HG03354 (cell line): ENCODE results near the gene SLC13A3.

Source experiments
- ATAC-seq: cut with Tn5 transposase; IDR thresholded peaks from one replicate; pipeline ENCODE4 v1.9.1; 2021; ENCODE audit warnings: mild to moderate bottlenecking; ENCODE audit not compliant: unreplicated experiment, poor library complexity, severe bottlenecking

The SLC13A3 gene

DNA sequence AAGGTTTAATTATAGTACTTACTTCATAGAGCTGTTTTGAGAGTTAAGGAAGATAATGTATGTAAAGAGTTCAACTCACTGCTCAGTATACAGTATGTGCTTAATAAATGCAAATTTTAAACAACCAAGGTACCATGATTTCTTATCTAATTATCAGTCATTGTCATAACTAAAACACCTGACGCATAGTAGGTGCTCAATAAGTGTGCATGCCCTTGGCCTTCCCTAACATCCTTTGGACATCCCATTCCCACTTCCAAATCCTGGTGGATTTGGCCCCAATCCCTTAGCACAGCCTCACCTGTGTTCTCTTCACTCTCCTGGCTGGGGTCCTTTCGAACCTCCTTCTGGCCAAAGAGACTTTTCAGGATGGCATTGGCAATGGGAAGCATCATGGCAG is 41.1 kb downstream of the SLC13A3 start:
- no peak for ATAC-seq

DNA sequence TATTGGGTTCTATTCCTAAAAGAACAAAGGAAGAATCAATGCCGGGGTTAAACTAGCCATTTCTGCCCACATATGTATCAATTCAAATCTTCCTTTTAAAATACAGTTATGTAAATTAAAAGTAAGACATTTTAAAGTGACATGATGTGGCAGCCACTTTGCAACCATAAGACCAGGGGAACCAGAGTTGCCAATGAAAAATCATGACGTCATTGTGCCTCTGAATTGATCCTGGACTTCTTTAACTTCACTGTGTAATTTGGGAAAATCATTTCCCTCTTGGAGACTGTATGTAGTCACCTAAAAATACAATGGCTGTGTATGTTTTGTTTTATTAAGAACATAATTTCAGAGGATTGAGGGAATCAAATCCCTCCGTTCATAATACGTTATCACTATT is 42.2 kb downstream of the SLC13A3 start:
- no peak for ATAC-seq

DNA sequence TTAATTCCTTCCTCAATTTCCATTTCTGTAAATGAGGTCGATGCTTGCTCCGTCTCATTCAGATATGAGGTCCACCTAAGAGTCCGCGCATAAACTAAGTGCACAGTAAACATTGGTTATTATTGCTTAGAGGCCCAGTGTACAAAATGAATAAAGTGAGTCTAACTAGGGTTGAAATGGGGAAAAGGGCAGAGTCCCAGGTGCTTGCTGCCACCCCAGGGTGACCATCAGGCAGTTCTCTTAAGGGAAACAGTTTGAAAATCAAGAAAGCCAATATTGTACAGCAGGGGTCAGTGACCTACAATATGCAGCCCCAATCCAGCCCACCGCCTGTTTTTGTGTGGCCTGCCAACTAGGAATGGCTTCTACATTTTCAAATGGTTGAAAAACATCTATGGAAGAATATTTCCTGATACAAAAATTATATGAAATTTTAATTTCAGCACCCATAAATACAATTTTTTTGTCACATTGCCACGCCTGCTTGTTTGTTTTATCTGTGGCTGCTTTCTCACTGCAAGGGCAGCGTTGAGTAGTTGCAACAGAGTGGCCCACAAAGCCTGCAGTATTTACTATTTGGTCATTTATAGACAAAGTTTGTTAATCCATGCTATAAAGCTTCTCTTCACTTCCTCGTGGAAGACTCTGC is 43.3 kb downstream of the SLC13A3 start:
- no peak for ATAC-seq

DNA sequence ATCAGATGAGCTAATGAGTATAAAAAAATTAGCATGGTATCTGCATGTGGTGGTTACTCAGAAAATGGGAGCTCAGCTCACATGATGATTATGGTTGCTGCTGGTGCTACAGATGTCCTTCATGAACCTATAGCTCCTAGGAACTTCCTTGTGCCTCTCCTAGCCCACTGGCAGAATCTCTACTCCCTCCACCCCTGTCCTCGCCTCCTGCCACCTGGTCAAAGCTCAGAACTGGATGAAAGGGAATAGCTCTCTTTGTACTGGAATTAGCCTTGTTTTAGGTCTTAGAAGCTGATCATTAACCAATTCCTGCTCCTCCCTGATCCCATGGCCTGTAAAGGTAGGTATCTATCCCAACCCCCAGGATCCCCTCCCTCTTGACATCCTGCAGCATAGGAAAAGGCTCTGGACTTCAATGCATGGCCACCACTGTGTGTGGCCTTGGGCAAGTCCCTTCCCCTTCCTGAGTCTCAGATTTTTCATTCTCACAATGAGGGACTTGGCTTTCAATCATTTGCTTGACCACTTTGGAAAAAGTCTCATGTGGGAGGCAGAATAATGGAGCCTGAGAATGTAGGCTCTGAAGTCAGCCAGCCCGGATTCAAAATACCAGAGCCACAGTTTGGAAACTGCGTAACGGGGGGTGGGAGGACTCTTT is 43.9 kb downstream of the SLC13A3 start:
- no peak for ATAC-seq

DNA sequence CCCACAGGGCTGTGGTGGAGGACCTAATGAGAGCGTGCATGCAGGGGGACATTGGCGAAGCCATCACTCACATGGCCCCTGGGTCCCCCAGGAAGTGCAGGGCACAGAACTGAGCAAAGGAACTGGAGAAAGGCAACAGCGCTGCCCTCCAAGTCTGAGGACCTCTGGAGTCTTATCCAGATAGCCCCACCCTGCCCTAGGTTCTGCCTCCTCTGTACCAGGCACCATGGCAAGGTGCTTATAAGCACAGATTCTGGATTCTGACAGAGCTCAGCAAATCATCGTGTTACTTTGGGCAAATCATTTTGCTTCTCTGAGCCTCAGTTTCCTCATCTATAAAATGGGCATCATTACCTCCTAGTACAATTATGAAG is 44.5 kb downstream of the SLC13A3 start:
- no peak for ATAC-seq

DNA sequence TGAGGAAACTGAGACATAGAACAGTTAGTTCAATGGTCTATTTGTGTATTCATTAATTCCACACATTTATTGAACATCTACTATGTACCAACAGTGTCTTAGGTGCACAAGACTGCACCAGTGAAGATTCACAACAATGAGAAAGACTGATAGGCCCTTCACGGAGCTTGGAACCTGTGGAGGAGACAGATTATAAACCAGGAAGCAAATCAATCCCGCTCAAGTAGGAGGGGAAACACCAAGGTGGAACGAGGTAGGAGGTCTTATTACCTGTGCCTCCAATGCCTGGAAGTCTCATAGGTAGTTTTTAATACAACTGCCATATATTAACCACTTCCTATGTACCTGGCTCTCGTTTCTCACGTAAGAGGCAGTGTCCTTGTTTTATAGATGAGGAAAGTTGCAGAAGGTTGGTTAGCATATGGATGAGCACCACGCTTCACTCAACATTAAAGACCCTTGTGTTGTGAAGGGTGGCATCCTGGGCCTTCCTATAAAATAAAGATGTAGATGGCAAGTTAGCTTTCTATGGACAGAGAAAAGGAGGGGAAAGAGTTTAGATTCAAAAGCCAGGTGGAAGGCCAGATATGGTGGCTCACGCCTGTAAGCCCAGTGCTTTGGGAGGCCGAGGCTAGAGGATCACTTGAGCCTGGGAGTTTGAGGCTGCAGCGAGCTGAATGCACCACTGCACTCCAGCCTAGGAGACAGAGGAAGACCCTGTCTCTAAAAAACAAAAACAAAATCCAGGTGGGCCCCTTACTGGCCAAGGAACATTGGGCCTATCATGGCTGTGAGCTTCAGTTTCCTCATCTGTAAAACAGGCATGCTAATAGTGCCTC is 45.1 kb downstream of the SLC13A3 start:
- no peak for ATAC-seq

DNA sequence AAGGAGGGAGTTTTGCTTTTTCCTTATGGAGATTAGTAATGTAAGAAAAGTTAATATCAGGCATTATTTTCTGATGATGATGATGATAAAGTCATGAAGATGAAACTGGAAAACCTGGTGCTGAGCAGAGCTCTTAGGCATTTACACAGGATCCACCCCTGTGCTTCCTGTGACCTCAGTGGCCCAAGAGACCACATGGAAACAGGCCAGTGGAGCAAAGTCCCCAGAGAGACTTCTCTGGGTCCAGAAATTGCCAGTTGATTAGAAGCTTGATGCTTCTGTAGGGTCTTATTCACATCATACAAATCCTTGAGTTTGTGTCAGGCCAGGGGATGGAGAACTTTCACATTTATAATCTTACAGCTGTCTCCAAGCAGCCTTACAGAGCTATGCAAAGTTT is 46.1 kb downstream of the SLC13A3 start:
- no peak for ATAC-seq

DNA sequence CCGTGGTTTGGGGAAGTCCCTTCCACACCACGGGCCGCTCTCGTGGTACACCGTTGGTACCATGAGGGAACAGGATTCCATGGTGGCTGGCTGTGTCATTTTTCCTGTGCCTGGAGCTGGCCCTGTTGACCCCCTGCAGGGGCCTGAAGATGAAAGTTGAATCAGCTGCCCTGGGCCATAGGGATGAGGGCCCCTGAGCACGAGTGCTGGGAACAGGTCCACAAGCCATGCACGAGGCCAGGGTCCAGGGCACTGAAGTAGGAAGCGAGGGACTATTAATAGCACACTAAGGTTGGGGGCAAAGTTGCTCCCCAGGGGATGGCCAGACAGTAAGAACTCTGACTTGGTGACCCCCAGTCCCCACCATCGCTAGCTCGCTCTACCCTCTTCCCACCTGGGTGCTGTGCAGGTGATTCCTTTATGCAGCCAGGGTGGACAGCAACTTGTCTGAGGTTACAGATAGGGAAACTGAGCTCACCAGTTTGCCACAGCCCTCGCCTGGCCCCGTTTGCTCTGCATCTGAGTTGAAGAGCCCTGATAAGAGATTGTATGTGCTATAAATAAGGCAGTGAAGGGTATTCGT is 46.6 kb downstream of the SLC13A3 start:
- no peak for ATAC-seq

DNA sequence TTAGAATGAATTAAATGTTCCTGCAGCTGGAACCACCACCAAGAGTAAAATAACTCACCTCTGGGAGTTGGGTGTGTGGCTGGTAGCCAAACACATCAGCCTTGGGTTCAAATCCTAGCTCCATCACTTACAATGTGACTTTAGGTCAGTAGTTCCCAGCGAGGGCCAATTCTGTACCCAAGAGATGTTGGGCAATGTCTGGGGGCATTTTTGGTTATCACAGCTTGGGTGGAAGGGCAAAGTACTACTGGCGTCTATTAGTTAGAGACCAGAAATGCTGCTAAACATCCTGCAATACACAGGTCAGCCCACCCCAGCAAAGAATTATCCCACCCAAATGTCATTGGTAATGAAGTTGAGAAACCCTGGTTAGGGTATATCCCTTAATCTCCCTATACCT is 48.8 kb downstream of the SLC13A3 start:
- ATAC-seq: no peak

DNA sequence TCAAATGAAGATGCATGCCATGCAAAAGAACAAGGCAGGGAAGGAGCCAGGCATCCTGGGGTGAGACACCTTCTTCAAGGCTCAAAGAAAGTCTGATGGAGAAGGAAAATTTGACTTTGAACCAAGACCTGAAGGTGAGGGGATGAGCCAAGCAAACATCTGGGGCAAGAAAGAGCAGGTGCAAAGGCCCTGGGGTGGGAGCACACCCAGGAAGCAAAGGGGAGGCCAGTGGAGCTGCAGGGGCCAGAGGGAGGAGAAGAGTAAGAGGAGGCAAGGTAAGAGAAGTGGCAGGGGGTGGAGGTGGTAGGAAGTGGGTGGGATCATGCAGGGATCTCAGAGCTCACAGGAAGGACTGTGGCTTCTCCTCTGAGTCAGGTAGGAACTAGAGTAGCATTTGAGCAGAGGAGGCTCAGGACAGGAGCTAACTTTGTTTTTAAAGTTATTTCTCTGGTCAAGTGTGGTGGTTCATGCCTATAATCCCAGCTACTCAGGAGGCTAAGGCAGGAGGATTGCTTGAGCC is 49.6 kb downstream of the SLC13A3 start:
- no peak for ATAC-seq

DNA sequence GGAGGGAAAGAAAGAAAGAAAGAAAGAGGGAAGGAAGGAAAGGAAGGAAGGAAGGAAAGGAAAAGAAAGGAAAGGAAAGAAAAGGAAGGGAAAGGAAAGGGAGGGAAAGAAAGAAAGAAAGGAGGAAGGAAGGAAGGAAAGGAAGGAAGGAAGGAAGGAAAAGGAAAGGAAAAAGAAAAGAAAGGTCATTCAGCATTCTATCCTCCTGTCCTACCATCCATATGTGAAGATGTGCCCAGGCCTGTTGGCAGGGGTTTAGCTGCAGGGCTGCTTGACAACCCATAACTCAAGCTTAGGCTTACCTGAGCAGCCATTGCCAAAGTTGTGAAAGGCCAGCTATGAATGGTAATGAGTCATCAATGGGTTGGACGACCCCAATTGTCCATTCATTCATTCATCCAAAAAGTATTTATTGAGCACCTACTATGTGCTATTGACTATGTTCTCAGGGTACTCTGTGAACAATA is 50.9 kb downstream of the SLC13A3 start:
- ATAC-seq: no peak

DNA sequence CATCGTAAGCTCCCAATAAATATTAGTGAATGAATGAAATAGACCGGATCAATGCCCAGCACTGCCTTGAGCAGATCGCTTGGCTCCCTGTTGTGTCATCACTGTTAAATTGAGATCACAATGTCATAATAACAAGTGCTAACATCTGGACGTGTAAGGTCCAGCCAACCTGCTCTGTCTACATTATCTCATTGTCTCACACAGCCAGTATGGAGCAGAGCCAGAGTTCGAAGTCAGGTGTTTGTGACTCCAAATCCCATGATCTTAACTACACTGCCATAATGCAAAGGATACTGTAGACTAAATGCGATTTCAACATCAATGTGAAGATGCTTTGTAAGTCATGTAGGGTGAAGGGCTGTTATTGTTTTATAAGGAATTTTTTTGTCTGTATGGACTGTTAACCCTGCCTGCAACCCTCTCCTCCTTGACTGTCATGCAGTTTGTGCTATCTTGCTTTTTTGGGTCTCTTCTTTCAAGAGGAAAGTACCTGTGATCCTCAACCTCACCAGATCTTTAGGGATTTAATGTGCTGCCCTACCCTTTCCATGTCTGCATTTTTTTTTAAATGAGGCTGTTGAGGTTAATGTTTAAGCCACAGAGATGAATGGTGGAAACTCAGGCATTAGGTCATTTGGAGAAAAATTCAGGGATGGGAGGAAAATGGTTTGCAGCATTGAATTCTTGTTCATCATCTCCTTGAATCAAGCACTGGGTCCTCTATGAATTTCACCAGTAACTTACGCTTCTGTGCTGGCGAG is 51.9 kb downstream of the SLC13A3 start:
- no peak for ATAC-seq

DNA sequence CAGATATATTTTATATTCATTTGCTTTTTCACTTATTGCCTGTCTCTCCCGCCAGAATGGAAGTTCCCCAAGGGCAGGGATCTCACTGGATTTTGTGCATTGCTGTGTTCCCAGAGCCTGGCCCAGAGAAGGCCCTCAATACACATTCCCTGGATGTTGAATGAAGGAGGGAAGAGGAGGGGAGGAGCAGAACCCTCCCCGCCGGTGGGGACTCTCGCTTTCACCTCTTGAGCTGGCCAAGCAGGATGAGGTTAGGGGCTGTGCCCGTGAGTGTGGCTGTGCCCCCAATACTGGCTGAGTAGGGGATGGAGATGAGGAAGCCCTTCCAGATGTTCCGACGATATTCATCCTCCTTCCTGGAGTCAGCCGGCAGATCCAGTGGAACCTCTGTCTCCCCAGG is 55.3 kb downstream of the SLC13A3 start:
- ATAC-seq: no peak

DNA sequence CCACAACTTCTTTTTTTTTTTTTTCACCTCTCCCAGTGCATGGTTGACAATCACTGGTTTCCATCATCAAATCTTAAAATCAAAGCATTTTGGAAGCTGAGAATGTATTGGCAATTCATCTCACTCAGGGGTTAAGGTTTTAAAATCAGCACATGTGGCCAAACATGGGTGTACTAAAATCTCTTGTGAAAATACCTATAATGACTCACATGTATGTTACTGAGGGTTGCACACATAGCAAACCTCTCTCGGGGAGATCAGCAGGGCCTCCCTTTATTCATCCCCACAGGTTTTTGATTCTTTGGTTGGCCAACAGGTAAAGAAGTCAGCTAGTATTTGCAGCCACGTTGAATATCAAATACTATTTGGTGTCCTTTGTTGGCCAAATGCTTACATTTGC is 56.5 kb downstream of the SLC13A3 start:
- ATAC-seq: no peak

DNA sequence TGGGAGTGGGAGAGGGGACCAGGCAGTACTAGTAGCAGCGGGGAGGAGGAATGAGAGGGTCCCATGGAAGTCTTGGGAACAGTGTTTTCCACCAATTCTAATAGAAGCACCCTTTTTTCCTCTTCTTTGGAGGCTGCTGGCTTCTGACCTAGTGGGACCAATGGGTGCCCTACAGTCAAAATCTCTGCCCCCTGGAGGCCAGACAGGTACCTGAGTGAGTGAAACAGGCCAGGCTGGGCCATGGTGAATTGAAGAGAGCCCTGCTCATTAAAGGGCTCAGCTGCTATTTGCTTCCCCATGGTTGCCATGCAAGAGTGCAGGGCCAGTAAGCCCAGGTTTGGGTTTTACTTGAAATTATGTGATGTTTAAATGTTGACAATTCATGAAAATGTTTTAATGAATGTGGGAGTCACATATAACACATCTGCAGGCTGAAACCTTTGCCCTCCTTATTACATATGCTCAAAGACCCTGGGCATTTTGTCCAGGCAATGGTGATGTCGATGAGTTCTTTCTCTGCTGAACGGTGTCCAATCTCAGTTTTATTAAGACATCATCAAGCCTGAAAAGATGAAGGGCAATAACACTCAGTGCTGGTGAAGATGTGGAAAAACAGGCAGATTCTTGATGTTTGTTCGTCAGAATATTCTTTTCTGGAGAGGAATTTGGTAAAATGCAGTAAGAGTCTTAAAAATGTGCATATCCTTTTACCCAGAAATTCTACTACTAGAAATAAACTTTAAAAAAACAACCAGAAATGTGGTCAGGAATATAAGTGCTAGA is 58.5 kb downstream of the SLC13A3 start:
- ATAC-seq: no peak

DNA sequence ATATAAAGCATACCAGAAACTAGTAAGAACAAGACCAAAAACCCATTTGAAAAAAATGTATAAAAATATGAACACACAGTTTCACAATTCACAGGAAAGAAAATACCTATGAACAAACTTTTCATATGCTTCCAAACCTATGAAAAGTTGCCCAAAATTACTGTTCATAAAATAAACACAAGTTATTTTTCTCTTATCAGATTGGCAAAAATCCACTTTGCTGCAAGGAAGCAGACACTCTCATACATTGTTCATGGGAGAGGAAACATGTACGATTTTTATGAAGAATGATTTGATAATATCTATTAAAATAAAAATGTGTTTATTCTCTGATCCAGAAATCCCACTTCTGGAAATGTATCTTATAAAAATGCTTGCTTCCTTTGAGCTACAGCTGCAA is 60.8 kb downstream of the SLC13A3 start:
- ATAC-seq: no peak

DNA sequence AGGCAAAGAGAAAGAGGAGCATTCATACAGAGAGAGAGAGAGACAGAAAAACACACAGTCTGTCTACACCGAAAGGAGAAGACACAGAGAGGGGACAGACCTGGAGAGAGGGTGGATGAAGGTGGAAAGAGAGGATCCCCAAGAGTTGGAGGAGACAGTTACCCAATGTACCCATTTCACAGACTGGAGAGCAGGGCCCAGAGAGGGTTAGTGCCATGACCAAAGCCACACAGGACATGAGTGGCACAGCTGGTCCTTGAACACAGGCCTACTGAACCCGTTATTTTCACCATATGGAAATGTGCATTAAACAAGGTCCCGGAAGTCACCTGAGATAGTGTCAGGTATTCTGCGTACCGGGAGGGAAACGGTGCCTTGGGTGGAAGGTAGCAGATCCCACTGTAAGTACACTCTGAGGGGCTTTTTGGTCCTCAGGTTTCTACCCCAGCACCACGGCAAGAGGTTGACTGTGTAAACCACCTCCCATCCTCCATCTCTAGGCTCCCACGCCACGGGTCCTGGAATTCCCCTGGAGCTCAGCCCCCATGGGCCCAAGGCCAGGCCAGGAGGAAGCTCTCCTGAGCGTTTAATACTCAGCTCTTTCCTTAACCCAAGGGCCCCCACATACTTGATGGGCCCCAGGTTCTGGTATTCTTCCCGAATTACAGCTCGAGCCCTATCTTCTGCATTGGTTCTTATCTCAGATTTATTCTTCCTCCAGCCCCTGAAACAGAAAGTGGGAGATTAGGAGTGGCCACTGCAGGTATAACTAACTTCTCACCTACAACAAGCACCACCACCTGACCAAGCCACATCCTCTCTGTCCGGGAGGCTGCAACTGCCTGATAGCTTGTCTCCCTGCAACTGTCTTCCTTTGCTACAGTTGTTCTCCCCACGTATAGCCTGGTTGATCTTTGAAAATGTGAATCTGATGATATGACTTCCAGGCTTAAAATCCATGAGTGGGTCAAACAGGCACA is 62.4 kb downstream of the SLC13A3 start:
- no peak for ATAC-seq

DNA sequence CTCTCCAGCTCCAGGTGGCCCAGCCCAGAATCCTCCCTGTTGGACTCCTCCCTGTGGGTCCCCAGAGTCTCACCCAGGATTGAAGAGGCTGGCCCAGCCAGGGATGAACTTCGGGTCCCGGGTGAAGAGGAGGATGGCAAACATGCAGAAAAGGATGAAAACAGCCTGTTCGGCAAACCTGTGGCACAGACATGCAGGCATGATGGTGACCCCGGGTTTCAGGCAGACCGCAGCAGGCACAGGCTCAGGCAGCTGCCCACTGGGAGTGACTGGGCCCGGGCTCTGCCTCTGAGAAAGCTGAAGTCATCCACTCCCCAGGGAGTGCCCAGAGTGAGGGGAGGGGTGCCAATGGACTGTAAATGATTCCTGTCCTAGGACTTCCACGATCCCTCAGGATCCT is 63.3 kb downstream of the SLC13A3 start:
- no peak for ATAC-seq
